Activated T-helper 17 cell treated with anti-CD3 and anti-CD28 coated beads, Interleukin-2, amount 50 U/mL, for 72 hours (primary cell): ENCODE measurements around the gene ZNF423. TPM values are rescaled to one million over a fixed set of nuclear protein-coding genes. Genes with fewer than 3 reads are reported as not detected.
"Not testable (repeated sequence)": the region's sequence is repeated elsewhere in the genome, so short reads cannot be mapped to it uniquely, and the experiment has no call there.

Experiments used
- ATAC-seq: fragments of 150-1000 bp; cut with Tn5 transposase; replicated peaks from 2 replicates; pipeline ENCODE4 v1.10.0; 2021; ENCODE audit warnings: mild to moderate bottlenecking, moderate library complexity
- H3K27ac Mint-ChIP-seq: one replicate; pipeline ENCODE4 v1.8.0; 2022; ENCODE audit warnings: mixed read lengths
- H3K27me3 Mint-ChIP-seq: one replicate; pipeline ENCODE4 v1.8.0; 2022; ENCODE audit warnings: mixed read lengths
- H3K36me3 Mint-ChIP-seq: one replicate; pipeline ENCODE4 v1.8.0; 2022; ENCODE audit warnings: low read depth, mild to moderate bottlenecking, mixed read lengths
- H3K4me1 Mint-ChIP-seq: one replicate; pipeline ENCODE4 v1.8.0; 2022; ENCODE audit warnings: mixed read lengths
- H3K4me3 Mint-ChIP-seq: one replicate; pipeline ENCODE4 v1.8.0; 2022; ENCODE audit warnings: mild to moderate bottlenecking, mixed read lengths
- H3K9me3 Mint-ChIP-seq: one replicate; pipeline ENCODE4 v1.8.0; 2022; ENCODE audit warnings: mixed read lengths
- total RNA-seq, 2 donors: library from RNA; stranded (reverse); gene quantifications; one replicate each; pipeline ENCODE4 v1.2.3, GENCODE V29; 2022

Gene ZNF423
- total RNA-seq, 2 donors from 2014 or later = not detected

DNA sequence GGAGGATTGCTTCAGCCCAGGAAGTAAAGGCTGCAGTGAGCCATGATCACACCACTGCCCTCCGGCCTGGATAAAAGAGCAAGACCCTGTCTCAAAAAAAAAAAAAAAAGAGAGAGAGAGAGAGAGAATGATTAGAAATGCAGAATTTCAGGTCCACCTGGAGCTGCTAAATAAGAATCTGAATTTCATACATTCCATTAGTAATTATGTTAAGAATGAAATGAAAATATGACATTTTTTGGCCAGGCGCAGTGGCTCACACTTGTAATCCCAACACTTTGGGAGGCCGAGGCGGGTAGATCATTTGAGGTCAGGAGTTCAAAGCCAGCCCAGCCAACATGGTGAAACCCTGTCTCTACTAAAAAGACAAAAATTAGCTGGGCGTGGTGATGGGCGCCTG is 178.3 kb downstream of the ZNF423 start:
- H3K9me3 Mint-ChIP-seq, H3K4me3 Mint-ChIP-seq, H3K27ac Mint-ChIP-seq, H3K27me3 Mint-ChIP-seq, H3K36me3 Mint-ChIP-seq, H3K4me1 Mint-ChIP-seq, ATAC-seq: not testable (repeated sequence)

DNA sequence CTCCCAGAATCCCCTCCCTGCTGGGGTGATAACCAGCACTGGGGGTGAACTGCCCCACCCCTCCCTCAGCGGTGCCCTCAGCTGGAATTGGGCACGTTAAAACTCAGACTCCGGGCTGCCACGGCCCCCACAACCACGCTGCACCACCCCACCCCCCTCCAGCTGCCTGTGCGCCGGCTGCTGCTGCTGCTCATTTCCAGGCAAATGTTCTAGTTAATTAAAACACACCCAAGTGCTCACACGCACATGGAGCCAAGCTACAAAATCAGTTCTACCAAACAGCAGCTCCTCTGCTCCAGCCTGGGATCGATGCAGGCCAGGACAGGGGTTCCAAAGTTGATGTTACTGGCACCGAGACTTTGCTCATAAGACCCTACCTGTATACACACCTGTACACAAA is 180.5 kb downstream of the ZNF423 start:
- H3K4me1 Mint-ChIP-seq = no peaks in the 10 kb centered on the region
- no peaks in the 10 kb centered on the region for H3K27me3 Mint-ChIP-seq
- H3K36me3 Mint-ChIP-seq = no peaks in the 10 kb centered on the region
- H3K27ac Mint-ChIP-seq = no peak overlapping the region
- H3K4me3 Mint-ChIP-seq = no peak overlapping the region
- ATAC-seq = no peak
- no peaks in the 10 kb centered on the region for H3K9me3 Mint-ChIP-seq

DNA sequence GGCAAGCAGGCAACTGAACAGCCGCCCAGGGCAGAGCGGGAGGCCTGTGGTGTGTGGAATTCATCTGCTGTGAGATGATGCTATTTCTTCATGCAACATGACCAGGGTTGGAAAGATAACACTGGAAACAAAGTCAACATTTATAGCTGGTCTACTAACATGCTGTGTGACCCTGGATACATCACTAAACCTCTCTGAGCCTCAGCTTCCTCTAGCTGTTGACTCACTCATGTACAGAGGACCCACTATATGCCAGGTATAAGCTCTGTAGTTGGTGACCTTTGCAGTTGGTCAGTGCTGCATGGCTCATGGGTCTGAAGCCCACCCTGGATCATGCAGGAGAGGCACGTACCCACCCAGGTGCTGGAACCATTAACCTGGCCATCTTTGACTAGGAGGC is 180.9 kb downstream of the ZNF423 start:
- ATAC-seq = no peak
- Mint-ChIP-seq H3K27me3 (no peaks in the 10 kb centered on the region), H3K36me3 (no peaks in the 10 kb centered on the region), H3K9me3 (no peaks in the 10 kb centered on the region), H3K4me3 (no peak overlapping the region), H3K4me1 (no peaks in the 10 kb centered on the region), H3K27ac (no peak overlapping the region)

DNA sequence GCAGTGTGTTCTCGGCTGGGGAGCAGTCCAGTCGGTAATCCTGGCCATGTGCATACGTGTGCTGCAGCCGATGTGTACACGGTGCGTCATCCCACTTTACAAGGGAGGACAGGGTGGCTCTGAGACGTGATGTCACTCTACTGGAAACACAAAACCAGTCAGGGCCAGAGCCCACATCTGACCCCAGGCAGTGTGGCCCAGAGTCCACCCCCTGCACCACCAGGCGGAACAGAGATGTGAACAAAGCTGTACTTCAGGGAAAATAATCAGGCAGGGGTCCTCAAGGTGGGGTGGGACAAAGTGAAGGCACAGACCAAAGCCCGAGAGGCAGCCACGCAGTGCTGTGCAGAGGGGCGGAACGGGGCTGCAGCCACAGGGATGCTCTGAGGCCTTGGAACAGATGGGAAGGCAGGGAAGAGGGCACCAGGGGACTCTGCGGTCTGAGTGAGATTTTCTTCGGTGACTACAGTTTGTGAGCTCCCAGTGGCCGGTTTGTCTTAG is 181.5 kb downstream of the ZNF423 start:
- Mint-ChIP-seq H3K27me3 (no peaks in the 10 kb centered on the region), H3K4me1 (no peaks in the 10 kb centered on the region), H3K9me3 (no peaks in the 10 kb centered on the region), H3K4me3 (no peak overlapping the region), H3K36me3 (no peaks in the 10 kb centered on the region), H3K27ac (no peak overlapping the region)
- no peak for ATAC-seq

DNA sequence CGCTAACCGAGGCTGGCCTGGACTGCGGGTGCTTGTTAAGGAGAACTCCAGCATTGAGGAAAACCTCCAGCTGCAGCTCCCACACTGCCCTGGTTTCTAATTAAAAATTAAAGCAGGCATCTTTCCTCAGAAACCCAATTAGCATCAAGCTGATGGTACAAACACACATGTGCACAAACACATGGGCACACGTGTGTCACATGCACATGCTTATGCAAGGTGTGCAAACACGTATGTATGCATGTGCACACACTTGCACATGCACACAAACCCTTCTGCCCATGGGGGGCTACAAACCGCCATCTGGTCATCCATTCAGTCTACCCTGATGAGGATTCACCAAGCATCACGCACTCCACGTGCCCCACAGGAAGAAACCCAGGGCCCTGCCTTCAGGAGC is 182.5 kb downstream of the ZNF423 start:
- no peaks in the 10 kb centered on the region for H3K9me3 Mint-ChIP-seq
- ATAC-seq = no peak
- no peaks in the 10 kb centered on the region for H3K36me3 Mint-ChIP-seq
- no peaks in the 10 kb centered on the region for H3K4me1 Mint-ChIP-seq
- no peaks in the 10 kb centered on the region for H3K27me3 Mint-ChIP-seq
- H3K4me3 Mint-ChIP-seq = no peak overlapping the region
- H3K27ac Mint-ChIP-seq = no peak overlapping the region

DNA sequence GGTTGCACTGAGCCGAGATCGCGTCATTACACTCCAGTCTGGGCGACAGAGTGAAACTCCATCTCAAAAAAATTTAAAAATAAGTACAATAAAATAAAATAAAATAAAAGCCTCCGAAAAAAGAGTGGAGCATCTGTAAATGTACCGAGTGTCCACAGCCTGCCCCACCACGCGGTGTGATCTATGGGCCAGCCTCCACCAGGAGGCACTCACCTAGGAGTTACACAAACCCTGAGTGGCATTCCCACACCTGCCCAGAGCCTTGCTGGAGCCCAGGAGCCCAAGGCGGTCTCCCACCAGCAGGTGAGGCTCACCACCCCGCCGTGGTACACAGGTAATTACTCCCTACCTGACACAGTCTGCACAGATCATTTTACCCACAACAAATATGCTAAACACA is 183.2 kb downstream of the ZNF423 start:
- no peak overlapping the region for H3K4me3 Mint-ChIP-seq
- no peak for ATAC-seq
- no peaks in the 10 kb centered on the region for H3K4me1 Mint-ChIP-seq
- no peaks in the 10 kb centered on the region for H3K36me3 Mint-ChIP-seq
- no peaks in the 10 kb centered on the region for H3K9me3 Mint-ChIP-seq
- H3K27ac Mint-ChIP-seq = no peak overlapping the region
- H3K27me3 Mint-ChIP-seq = no peaks in the 10 kb centered on the region

GRCh38 chr16:49671333-49671732 is 184.6 kb downstream of the ZNF423 start:
- Mint-ChIP-seq H3K27ac (no peak overlapping the region), H3K36me3 (no peaks in the 10 kb centered on the region), H3K27me3 (no peaks in the 10 kb centered on the region), H3K9me3 (no peaks in the 10 kb centered on the region), H3K4me3 (no peak overlapping the region), H3K4me1 (no peaks in the 10 kb centered on the region)
- no peak for ATAC-seq

DNA sequence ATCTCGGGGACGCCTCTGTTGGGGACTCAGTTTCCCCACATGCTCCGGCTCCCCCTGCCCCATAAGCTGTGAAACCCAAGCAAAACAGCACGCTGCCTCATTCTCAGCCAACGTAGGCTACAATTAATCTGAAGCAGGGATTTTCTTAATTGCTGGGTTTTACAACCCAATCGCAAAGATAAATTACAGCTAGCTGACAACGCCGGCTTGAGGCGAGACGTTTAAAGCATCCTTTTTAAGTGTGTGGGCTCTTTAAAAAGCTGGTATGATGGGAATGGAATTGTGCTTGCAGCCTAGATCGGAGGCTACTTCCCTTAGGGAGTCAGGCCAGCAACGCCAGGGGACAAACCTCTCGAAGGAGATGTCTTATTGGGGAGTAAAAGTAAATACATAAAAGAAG is 185.3 kb downstream of the ZNF423 start:
- Mint-ChIP-seq H3K4me3 (no peak overlapping the region), H3K27me3 (no peaks in the 10 kb centered on the region), H3K27ac (no peak overlapping the region), H3K9me3 (no peaks in the 10 kb centered on the region), H3K4me1 (no peaks in the 10 kb centered on the region), H3K36me3 (no peaks in the 10 kb centered on the region)
- no peak for ATAC-seq

DNA sequence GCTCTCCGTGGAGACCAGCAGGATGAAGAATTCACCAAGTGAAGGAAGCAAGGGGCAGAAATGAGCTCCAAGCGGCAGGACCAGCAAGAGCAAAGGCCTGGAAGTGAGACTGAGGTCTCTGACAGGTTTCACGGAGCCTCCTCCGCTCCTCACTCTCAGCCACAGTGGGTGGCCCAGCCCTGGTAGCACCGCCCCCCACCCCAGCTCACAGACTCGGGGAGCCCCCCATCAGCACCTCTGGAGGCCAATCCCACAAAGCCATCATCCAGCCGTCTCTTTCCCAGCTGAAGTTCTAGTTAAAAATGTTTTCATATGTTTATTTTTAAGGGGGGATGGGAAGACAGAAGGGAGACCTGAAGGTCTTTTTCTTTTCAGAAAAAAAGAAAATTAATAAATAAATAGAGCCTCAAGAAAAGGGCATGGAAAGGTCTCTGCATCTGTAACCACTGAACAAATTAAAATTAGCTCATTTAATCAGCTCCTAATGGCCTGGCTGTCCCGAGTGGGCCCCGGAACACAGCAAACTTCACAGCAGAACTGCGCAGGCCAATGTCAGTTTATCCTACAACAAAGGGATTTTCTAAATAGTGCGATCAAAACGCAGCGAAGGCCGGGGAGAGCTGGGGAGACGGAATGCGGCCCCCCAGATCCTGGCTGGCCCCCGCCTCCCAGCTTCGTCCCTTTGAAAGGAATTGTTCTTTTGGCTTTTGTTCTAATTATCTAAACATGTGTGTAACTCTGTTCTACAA is 190.3 kb downstream of the ZNF423 start:
- no peak overlapping the region for H3K4me3 Mint-ChIP-seq
- no peak for ATAC-seq
- H3K9me3 Mint-ChIP-seq = no peaks in the 10 kb centered on the region
- H3K36me3 Mint-ChIP-seq = no peaks in the 10 kb centered on the region
- no peak overlapping the region for H3K27ac Mint-ChIP-seq
- H3K4me1 Mint-ChIP-seq = no peaks in the 10 kb centered on the region
- H3K27me3 Mint-ChIP-seq = no peaks in the 10 kb centered on the region

DNA sequence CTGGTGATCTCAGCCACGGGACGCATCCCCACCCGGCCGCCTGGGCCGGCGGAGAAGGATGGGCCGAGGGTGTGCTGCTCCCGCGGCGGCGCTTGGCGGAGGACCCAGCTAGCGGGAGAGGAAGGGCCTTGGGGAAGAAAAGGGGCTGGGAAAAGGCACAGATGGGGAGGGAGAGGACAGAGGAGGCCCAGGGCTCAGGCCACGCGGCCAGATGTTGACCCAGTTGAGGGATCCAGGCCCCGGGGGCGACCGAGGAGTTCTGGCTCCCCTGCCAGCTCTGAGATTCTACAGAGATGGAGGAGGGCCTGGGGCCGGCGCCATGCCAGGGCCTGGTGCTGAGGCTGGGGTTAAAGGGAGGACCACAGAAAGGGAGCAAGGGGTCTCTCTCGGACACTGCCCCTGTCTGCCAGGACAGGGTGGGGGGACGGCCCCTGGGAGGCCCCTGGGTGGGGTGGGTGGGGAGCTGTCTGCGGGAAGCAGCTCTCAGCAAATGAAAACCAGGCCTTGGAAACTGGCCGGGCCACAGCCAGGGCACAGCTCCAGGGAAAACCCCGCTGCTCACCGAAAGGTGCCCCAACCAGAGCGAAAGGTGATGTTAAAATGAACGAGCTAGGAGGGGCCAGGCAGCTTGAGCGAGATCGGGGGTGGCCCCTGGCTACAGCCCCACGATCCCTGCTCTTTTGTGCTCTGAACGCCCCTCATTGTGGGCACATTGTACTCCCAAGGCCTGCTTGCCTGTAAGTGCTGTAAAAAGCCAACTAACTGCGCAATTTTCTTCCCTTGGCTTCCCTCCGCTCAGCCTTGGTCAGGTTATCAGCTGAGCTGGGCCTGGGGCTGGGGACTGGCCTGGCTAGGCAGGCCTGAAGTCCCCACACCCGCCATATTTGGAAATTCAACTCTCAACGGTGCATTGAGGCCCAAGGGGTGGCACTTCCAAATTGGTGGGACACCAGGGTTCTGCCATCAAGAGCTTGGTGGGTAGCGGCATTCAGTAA is 191.4 kb downstream of the ZNF423 start:
- ATAC-seq = no peak
- H3K9me3 Mint-ChIP-seq = no peaks in the 10 kb centered on the region
- peaks cover 6% of the 10 kb centered on the region for H3K27me3 Mint-ChIP-seq

GRCh38 chr16:49663081-49664065 is 192.5 kb downstream of the ZNF423 start:
- ATAC-seq = no peak
- peaks cover 4% of the 10 kb centered on the region for H3K4me1 Mint-ChIP-seq
- H3K36me3 Mint-ChIP-seq = no peaks in the 10 kb centered on the region
- H3K4me3 Mint-ChIP-seq = no peak overlapping the region
- peaks cover 6% of the 10 kb centered on the region for H3K27me3 Mint-ChIP-seq
- no peaks in the 10 kb centered on the region for H3K9me3 Mint-ChIP-seq
- H3K27ac Mint-ChIP-seq = no peak overlapping the region

More for the DNA sequence above, 191.4 kb downstream of the ZNF423 start:
- no peak overlapping the region for H3K27ac Mint-ChIP-seq
- no peaks in the 10 kb centered on the region for H3K36me3 Mint-ChIP-seq
- no peak overlapping the region for H3K4me3 Mint-ChIP-seq
- H3K4me1 Mint-ChIP-seq = peaks cover 4% of the 10 kb centered on the region

GRCh38 chr16:49662569-49662968 is 193.3 kb downstream of the ZNF423 start:
- H3K9me3 Mint-ChIP-seq = no peaks in the 10 kb centered on the region
- peaks cover 6% of the 10 kb centered on the region for H3K27me3 Mint-ChIP-seq
- H3K36me3 Mint-ChIP-seq = no peaks in the 10 kb centered on the region
- H3K4me3 Mint-ChIP-seq = no peak overlapping the region
- no peak overlapping the region for H3K27ac Mint-ChIP-seq
- H3K4me1 Mint-ChIP-seq = peaks cover 4% of the 10 kb centered on the region
- no peak for ATAC-seq

DNA sequence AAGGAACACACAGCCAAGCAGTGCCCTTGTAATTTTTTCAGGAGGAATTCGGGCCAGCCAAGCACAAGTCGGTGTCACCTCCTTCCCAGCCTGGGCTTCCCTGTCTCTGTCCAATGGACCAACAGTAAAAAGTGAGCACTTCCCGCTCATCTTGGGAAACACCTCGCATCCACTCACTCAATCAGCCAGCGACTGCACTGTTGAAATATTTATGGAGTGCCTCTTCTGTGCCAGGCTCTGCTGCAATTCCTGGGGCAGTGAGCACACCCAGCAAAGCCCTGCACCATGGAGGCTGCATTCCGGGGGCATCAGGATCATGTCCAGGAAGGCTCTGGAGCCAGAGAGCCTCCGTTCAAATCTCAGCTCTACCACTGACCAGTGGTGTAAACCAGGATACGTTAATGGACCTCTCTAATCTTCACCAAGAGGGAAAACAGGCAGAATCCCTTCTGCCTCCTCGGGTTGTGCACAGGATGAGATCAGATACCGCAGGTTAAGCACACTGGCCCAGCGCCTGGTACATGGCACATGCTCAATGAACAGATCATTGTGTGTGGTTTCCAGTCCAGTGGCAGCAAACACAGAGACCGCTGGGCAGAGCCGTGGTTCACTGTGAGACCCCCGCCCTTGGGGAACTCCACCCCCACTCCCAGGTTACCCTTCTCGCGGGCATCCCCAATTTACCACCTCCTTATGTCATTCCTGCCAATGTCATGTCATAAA is 194.3 kb downstream of the ZNF423 start:
- no peak overlapping the region for H3K27ac Mint-ChIP-seq
- peaks cover 4% of the 10 kb centered on the region for H3K4me1 Mint-ChIP-seq
- H3K27me3 Mint-ChIP-seq = peaks cover 6% of the 10 kb centered on the region
- no peaks in the 10 kb centered on the region for H3K9me3 Mint-ChIP-seq
- no peaks in the 10 kb centered on the region for H3K36me3 Mint-ChIP-seq
- H3K4me3 Mint-ChIP-seq = no peak overlapping the region
- ATAC-seq = no peak
